ENCODE measurements around the gene ATXN1.

DNA sequence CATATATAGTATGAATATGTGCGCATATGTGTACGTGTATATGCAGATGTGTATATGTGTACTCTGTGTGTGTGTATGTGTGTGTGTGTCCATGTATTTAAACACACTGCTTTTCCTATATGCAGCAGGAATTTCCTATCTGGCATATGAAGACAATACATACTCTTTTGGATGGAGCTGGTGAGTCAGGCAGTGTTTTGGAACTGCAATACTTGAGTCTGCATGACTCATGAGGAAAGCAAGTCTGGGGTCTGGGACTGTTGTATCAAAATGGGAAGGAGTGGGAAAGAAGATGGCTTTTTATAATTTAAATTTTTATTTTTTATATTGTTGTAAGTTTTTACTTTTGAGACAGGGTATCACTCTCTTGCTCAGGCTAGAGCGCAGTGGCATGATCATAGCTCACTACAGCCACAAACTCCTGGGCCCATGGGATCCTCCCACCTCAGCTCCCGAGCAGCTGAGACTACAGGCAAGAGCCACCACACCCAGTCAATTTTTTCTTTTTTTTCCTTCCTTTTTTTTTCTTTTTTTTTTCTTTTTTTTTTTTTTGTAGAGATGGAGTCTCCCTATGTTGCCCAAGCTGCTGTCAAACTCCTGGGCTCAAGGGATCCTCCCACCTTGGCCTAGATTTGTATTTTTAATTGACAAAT is 72.2 kb downstream of the ATXN1 start:
- no peak for TF ChIP-seq BHLHE40 (IDR thresholded peaks at IDR 0.05; ENCODE audit: borderline replicate concordance)
- no peak for TF ChIP-seq FOXM1 (IDR thresholded peaks at IDR 0.05; ENCODE audit: borderline replicate concordance)
- no peak for TF ChIP-seq TARDBP (IDR thresholded peaks at IDR 0.05)
- no peak for TF ChIP-seq CTBP1 (IDR thresholded peaks at IDR 0.05; ENCODE audit: borderline replicate concordance)
- TF ChIP-seq ELF4 (IDR thresholded peaks at IDR 0.05), result no peak
- TF ChIP-seq HDGF (IDR thresholded peaks at IDR 0.05; ENCODE audit: borderline replicate concordance), result no peak
- no peak for TF ChIP-seq SUZ12 (IDR thresholded peaks at IDR 0.05)
- TF ChIP-seq SP1 (IDR thresholded peaks at IDR 0.05), result no peak

Data from HEK293T (cell line).